Hepatic stellate cell (primary cell): ENCODE data around the gene INSYN2B.
"Not testable (repeated sequence)": the region's sequence is repeated elsewhere in the genome, so short reads cannot be mapped to it uniquely, and the experiment has no call there.

Experiments used
- DNase-seq: peaks from one replicate; pipeline ENCODE4 v3.0.0; 2011; ENCODE audit warnings: low spot score

INSYN2B gene

GRCh38 chr5:169848792-169849191 is 131.5 kb downstream of the INSYN2B start:
- no peak for DNase-seq

GRCh38 chr5:169848271-169848670 is 132.0 kb downstream of the INSYN2B start:
- no peak for DNase-seq

- DNase-seq, result no peak
These were observed 132.8 kb downstream of the INSYN2B start for GRCh38 chr5:169847519-169847918.

GRCh38 chr5:169842699-169843098 is 137.6 kb downstream of the INSYN2B start:
- no peak for DNase-seq

- DNase-seq, result no peak
These were observed 139.9 kb downstream of the INSYN2B start for GRCh38 chr5:169840405-169840804.

GRCh38 chr5:169838688-169839087 is 141.6 kb downstream of the INSYN2B start:
- no peak for DNase-seq

GRCh38 chr5:169837686-169838085 is 142.6 kb downstream of the INSYN2B start:
- DNase-seq, result no peak

GRCh38 chr5:169836835-169837536 is 143.3 kb downstream of the INSYN2B start:
- no peak for DNase-seq

- DNase-seq, result not testable (repeated sequence)
These were observed 145.8 kb downstream of the INSYN2B start for GRCh38 chr5:169834540-169834939.

- peak; percentile 4 for DNase-seq
These were observed 146.5 kb downstream of the INSYN2B start for GRCh38 chr5:169833681-169834292.

- DNase-seq, result no peak
These were observed 147.4 kb downstream of the INSYN2B start for GRCh38 chr5:169832845-169833244.

- DNase-seq, result no peak
These were observed 148.0 kb downstream of the INSYN2B start for GRCh38 chr5:169832304-169832703.

GRCh38 chr5:169831331-169831730 is 149.0 kb downstream of the INSYN2B start:
- DNase-seq, result no peak

- no peak for DNase-seq
These were observed 151.9 kb downstream of the INSYN2B start for GRCh38 chr5:169828385-169828784.

GRCh38 chr5:169827769-169828168 is 152.5 kb downstream of the INSYN2B start:
- DNase-seq, result no peak

- no peak for DNase-seq
These were observed 153.7 kb downstream of the INSYN2B start for GRCh38 chr5:169826618-169827017.

GRCh38 chr5:169817031-169817430 is 163.3 kb downstream of the INSYN2B start:
- DNase-seq, result no peak

GRCh38 chr5:169814522-169814921 is 165.8 kb downstream of the INSYN2B start:
- DNase-seq, result peak; percentile 10
